HG03442 (cell line): ENCODE measurements around the gene ZC3H12D.
"Not testable (repeated sequence)": the region's sequence is repeated elsewhere in the genome, so short reads cannot be mapped to it uniquely, and the experiment has no call there.

Source experiments
- ATAC-seq: cut with Tn5 transposase; IDR thresholded peaks from one replicate; pipeline ENCODE4 v1.9.1; 2021; ENCODE audit warnings: mild to moderate bottlenecking, moderate library complexity; ENCODE audit not compliant: unreplicated experiment

Gene ZC3H12D

DNA sequence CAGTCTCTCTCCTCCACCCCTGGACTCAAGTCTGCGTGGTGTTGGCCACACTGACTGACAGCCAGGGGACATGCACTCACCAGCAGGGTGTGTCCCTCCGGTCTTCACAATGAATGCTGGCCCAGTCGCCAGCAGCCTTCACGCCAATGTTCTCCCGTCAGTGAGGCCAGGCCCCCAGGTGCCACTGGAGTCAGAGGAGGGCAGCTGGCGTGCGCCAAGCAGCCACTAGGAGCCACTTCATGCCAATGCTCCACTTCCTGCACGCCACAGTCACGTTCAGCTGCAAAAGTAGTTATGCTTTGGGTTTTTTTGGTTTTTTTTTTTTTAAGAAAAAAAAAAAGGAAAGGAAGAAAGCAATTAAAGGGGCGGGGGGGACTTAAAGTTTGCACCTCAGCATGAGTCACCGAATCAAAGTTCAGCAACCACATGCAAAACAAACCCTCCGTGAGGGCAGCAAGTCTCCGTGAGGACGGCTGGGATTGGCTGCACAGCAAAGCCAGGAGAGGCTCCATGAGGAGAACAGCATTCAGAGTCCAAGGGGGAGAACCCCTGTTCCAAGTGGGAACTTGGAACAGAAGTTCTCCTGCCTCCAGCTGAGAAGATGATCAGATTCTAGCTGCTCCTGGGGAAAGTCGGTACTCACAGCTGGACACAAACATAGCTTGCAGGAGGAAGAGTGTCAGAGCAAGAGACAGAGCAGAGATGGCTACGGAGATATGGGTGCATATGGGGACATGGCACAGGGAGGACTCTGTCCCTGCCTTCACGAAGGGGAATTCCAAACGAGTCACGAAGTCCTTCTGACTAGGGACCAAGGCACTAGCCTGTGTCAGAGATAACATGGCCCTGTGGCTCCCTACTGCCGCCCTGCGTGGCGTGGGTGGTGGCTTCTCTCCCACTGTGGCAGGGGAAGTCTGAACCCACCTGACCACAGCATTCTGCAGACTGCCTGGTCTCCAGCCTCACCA lies at the start of gene ZC3H12D:
TSS of gene ZC3H12D (minus strand) at position 282 of the 968 bp plus-strand sequence. CDS start 10,471 bp downstream, outside the sequence.
- ATAC-seq, result peak; percentile 31

DNA sequence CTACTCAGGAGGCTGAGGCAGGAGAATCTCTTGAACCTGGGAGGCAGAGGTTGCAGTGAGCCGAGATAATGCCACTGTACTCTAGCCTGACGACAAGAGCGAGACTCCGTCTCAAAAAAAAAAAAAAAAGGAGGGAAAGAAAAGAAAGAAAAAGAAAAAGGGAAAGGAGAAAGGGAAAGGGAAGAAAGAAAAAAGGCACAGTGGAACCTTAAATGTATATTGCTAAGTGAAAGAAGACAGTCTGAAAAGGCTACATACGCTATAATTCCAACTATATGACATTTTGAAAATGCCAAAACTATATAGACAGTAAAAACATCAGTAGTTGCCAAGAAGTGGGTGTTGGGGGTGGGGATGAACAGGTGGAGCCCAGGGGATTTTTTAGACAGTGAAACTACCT lies 44.8 kb upstream of the ZC3H12D start:
- ATAC-seq, result no peak

DNA sequence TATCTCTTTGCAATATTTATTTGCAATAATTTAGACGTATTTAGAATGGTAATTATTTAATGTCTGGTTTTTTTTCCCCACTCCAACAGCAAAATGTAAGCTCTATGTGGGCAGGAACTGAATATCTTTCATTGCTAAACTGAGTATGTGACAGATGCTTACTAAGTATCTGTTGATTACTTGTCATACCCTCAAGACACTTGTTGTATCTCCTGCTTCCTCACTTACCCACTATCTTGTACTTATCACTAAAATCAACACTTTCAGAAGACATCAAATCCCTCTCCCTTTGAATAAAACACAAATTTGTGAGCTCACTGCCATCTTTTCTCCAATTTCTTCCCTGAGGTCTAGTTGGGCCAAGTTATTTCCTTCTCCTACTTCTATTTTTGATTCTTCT lies 30.7 kb upstream of the ZC3H12D start:
- ATAC-seq, result no peak

DNA sequence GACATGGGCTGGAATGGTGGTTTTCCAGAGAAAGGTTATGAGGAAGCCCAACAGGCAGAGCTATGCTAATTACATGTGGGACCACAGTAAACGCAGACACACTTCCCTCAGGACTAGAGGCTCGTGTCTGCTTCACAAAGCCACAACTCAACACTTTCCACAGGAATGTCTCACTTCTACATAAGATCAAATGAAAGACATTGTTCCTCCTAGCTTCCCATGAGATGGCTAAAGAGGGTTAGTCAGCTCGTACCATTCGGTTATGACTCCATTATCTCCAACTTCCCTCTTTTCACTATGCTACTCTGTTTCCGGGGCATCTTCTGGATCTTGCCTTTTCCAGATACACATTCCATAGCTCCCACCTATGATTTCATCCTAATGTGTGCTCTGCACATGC lies 29.1 kb upstream of the ZC3H12D start:
- no peak for ATAC-seq

DNA sequence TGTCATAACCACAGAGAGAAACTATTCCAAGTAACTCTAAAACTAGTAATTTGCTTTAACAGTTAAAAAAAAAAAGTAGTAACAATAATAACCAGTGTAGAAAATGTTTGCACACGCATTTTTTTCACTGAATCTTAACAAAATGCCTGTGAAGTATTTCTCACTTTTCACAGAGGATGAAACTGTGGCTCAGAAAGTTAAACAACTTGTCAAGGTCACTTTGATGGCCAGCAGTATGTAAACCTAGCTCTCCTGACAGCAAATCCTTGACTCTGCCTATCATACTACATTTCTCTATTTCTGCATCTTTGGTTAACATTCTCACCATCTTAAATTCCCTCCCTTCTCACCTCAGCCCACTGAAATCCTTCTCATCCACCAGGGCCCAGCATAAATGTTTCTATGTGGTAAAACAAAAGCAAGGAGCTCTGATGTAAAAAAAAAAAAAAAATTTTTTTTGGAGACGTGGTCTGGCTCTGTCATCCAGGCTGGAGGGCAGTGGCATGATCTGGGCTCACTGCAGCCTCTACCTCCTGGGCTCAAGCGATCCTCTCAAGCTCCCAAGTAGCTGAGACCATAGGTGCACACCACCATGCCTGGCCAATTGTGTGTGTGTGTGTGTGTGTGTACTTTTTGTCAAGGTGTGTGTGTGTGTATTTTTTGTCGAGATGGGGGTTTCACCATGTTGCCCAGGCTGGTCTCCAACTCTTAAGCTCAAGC lies 26.1 kb upstream of the ZC3H12D start:
- no peak for ATAC-seq

DNA sequence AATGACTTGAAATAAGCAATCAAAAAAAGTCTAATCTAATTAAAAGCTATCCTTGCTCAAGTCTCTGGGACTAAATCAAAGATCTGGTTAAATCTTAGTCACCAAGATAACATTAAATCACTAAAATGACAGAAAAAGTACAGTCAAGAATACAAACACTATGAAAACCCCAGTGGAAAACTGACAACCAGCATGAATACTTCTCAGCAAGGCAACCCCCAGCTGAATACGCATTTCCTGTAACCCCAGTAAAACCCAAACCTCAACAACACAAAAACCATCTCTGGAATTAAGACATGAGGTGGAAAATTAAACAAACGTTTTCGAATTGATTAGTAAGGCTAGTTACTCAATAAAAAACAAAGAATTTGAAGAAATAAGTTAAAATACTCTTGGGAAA lies 23.7 kb upstream of the ZC3H12D start:
- ATAC-seq, result no peak

DNA sequence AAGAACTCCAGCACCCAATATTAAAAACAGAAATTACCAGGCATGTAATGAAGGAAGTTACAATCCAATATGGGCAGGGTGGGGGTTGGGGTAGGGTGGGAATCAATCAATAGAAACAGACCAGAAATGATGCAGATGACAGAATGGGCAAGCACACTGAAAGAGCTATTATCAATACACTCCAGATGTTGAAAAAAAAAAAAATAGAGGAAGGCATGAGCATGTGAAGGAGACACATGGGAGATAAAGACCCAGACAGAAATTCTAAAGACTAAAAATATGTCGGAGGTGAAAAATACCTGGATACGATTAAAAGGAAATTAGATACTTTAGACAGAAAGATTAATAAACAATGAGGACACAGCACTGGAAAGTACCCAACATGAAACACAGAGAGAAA lies 19.1 kb upstream of the ZC3H12D start:
- ATAC-seq, result no peak

DNA sequence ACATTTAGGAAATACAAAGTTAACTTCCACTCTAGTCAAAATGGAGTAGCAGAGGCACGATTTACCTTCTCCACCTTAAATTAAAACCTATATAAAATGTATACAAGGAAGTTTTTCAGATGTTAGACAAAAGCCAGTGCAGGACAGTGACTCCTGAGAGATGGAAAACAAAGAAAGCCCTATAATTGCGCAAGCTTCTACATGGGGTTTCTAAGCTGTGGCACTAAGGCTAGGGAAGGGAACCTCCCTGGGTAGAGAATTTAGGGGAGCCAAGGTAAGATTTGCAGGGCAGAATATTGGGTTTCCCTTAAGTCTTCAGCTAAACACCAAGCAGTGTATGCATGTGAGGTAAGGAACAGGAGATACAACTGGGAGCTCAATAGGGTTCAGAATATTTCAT lies 18.5 kb upstream of the ZC3H12D start:
- no peak for ATAC-seq

DNA sequence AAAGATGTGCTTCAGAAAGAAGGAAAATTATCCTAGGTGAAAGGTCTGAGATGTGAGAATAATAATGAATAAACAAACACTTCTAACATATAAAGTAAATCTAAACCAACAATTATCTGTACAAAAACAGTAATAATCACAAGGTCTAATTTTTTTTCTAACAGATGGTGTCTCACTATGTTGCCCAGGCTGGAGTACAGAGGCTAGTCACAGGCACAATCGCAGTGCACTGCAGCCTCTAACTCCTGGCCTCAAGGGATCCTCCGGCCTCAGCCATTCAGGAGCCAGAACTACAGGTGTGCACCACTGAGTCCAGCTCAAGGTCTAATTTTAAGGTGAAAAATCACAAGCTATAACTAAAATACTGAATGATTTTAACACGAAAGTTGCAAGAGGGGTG lies 17.0 kb upstream of the ZC3H12D start:
- no peak for ATAC-seq

DNA sequence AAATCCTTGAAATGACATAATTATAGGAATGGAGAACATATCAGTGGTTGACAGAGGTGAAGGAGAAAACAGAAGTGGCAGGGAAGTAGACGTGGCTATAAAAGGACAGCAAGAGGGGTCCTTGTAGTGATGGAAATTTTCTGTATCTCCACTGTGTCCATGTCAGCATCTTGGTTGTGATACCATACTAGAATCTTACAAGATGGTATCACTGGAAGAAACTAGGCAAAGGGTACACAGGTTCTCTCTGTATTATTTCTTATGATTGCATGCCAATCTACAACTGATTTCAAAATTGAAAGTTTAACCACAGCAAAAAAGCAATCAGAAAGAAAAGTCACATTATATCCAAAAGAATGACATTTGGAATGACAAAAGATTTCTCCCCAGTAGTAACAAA lies 16.4 kb upstream of the ZC3H12D start:
- no peak for ATAC-seq

DNA sequence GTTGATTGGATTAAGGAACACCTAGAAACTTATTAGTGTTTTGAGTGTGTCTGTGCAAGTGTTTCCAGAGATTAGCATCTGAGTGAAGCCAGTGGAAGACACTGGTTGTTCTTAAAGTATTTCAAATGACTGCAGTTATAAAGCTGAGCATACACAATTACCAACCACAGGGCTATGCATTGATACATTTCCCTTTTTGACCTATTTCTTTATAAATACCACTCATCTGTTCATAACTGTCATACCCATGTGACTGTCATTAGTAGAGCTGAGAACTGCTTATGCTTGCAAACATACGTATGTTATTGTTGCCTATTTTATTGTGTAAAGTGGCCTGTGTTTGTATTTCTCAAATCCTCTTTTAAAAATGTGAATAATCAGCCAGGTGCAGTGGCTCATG lies 15.3 kb upstream of the ZC3H12D start:
- no peak for ATAC-seq

DNA sequence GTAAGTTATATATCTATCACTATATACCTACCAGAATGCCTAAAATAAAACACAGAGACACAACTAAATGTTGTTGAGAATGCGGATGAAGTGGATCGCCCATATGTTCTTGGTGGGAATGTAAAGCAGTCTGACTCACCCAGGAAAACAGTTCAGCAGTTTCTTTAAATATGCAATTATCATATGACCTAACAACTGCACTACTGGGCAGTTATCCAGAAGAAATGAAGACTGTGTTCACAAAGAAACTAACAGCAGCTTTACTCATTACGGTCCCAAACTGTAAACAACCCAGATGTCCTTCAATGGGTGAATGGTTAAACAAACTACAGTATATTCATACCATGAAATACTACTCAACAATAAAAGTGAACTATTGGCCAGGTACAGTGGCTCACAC lies 14.3 kb upstream of the ZC3H12D start:
- ATAC-seq, result no peak

DNA sequence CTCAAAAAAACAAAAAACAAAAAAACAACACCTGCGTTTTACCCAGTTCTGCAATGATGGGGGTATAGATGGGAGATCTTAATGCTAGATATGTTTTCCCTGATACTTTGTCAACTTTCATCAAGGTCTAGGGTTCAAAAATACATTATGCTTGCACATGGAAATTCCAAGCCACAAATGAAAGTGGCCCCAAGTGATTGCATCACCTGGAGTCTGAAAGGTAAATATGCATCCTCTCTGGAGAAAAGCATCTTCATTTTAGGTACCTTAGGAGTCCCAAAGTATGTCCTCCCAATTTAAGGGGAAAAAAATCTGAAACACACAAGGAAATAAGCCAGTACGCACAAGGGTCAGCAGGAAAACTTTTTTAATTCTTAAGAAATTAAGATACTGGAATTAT lies 12.6 kb upstream of the ZC3H12D start:
- no peak for ATAC-seq

DNA sequence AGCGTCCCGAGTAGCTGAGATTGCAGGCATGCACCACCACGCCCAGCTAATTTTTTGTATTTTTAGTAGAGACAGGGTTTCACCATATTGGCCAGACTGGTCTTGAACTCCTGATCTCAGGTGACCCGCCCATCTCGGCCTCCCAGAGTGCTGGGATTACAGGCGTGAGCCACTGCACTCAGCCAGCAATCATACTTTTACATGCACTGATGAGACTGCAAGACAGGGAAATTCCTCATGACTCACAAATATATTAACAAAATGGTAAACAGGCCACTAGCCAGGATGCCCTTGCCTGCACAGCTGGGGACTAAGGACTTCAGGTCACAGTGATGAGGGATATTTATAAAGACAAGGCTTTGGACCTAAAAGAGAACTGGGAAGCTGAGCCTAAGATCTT lies 11.8 kb upstream of the ZC3H12D start:
- ATAC-seq, result peak; percentile 42

DNA sequence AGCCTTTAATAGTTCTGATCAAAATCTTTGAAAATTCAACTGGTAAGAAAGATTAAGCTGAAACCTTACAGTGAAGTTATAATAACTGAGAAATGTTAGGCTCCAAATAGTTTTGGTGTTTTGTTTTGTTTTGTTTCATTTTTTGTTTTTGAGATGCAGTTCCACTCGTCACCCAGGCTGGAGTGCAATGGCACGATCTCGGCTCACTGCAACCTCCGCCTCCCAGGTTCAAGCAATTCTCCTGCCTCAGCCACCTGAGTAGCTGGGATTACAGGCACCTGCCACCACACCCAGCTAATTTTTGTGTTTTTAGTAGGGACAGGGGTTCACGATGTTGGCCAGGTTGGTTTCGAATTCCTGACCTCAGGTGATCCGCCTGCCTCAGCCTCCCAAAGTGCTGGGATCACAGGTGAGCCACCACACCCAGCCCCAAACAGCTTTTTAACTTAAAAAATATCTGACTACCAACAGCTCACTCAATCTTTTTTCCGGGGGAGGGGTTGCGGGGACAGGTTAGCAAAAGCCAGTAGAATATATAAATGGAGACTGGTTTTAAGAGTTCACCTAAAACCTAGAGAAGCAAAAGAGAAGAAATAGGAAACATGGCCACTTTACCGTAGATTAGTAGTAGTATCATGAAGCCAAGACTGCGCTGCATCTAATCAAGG lies 10.7 kb upstream of the ZC3H12D start:
- not testable (repeated sequence) for ATAC-seq

DNA sequence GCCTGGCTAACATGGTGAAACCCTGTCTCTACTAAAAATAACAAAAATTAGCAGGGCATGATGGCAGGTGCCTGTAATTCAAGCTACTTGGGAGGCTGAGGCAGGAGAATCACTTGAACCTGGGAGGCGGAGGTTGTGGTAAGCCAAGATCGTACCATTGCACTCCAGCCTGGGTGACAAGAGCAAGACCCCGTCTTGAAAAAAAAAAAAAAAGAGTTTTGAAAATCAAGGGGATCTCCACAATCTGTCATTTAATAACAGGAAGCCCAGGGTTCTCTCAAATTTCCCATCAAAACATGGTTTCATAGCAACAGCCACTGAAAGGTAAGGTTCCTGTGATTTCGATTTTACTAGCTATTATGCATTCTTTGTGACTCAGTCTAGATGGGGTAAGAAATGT lies 10.0 kb upstream of the ZC3H12D start:
- ATAC-seq, result peak; percentile 78

DNA sequence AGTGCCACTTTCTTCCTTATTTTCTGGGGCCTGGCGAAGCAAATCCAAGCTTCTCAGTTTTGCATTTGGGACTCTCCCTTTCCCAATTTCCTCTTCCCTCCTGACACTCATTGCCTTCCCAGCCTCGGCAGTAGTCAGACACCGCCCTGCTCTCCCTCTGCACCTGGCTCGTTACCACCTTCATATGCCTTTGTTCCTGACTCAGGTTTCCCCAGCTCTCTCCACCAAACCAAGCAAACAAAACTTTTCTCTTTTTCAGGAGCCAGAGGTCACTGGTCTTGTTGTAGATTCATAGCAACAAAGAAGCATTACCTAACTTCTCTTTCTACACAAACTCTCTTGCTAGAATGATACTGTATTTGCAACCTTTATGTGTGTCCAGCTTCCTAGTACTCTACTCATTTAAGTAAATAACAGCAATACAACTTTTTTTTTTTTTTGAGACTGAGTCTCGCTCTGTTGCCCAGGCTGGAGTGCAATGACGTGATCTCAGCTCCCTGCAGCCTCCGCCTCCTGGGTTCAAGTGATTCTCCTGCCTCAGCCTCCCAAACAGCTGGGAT lies 9.0 kb upstream of the ZC3H12D start:
- no peak for ATAC-seq

DNA sequence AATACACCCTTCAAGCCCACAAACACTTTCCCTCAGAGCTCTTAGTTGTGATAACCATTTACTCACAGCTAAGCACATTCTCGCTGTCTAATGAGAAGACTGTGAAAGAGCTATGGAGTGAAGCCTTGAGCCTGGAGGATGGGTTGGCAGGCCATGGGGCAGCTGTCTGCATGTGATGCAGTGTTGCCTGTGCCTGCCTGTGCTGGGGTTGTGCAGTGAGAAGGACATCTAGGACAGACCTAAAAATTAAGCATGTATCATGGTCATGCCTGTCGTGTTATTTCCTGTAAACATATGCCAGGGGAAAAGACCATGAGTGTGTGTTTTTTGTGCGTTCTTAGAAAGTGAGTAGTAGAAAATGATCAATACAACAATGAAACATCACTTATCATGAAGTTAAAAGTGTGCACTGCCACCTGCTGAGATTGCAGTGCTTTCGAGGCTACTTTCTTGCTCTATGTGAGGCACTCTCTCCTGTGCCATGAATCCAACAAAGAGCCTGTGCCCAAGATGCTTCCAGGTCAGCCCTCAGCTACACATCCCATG lies 8.1 kb upstream of the ZC3H12D start:
- ATAC-seq, result no peak

DNA sequence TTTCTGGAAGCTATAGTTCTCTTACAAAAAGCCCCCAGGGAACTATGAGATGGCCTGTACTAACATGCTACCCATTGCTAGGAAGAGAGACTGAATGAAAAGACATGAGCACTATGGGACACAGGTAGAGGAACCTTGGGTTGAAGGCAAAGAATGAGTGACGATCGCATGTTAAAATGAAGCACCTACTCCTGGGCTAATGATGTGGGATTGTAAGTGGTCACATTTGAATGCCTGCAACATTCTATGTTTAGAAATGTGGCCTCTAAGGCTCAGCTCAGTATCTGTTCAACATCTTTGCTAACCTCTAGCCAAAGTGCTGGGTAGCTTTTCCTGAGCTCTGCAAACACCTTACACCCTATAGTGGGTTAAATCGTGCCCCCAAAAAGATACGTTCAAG lies 5.2 kb upstream of the ZC3H12D start:
- no peak for ATAC-seq

DNA sequence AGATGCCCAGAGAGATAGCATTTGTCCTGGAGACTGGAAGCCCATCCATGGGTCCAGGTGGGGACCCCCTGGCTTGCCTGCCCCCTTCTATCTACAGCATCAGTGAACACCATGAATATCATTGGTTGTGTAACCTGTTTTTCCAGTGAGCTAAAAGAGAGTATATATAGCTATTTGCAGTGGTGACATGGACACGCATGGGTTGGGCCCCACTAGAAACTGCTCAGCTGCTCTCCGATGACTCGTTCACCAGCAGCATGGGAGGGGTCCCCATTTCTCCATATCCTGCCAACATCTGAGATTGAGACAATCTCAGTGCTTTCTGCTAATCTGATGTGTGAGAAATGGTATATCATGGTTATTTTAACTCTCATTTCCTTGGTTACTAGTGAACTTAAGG lies 4.0 kb upstream of the ZC3H12D start:
- ATAC-seq, result no peak

DNA sequence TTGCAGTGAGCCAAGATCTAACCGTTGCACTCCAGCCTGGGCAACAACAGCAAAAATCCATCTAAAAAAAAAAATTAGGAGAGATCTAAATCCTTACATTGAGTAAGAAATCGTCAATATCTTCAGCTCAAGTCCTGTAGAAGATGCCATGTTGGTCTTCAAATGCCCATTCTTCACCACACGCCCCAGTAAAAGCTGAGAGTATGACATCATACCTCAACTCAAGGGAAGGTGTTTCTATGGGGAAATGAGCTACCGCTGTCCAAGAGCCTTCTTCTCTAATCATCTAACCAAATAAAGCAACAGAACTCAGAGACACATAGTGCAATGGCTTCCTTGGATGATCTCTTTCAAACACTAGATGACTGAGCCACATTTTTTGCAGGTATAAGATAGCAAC lies 2.5 kb upstream of the ZC3H12D start:
- no peak for ATAC-seq
